NCI-H128 (cell line): ENCODE measurements around the gene CNTNAP4.

Experiments
- DNase-seq: peaks from one replicate; lab custom pipeline; 2025; ENCODE audit not compliant: unreplicated experiment; lab: John Stamatoyannopoulos, UW

CNTNAP4 gene

DNA sequence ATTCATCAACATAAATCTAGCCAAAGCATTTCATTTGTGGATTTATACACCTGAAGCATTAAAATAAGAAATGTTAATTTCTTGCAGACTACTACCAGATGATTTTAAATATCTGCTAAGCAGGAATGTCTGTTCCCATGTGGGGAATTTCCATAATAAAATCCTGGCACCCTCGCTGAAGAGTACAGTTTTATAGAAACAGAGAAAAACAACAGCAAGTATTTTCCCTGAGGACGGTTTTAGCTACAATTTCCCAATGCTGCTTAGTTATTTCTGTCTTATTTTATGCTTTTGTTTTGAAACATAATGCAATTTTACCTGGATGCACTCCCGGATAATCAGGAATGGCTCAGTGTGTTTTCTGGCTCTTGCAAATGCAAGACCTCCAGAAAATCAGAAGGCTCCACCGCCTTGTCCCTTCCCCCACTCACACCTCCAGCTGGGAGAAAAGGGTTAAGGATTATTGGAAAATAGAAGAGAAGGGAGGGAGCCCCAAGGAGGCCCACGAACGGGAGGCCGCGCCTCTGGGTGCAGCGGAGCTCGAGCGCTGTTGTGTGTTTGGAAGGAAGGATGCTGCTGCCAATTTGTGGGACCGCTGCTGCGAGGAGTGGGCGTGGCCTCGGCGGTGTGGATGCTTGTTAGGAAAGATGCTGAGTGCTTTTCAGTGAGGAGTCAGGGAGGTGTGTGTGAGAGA lies at the start of gene CNTNAP4:
TSS of gene CNTNAP4 (plus strand) at position 657 of the 694 bp plus-strand sequence. CDS start 262 bp downstream, outside the sequence.
- no peak for DNase-seq

- no peak for DNase-seq
Observed at GRCh38 chr16:76228546-76229146, 48.6 kb upstream of the CNTNAP4 start.

DNA sequence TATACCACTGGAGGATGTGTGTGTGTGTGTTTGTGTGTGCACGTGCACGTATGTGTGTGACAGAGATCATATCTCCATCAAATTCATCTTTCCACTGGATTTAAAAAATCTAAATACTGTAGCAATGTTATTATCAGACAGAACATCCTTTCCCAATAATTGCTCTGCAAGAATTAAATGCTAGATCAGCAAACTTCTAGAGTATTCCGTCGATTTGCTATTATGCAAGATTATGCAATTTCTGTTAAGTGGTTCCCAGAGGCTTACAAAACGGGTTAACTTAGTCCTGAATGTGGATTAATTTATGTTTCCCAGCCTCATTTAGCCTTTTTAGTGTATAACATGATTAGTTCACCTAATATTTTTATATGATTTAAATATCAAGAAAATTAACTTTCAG lies 44.5 kb upstream of the CNTNAP4 start:
- DNase-seq = no peak

- no peak for DNase-seq
Observed at GRCh38 chr16:76235025-76235424, 42.2 kb upstream of the CNTNAP4 start.

- no peak for DNase-seq
Observed at GRCh38 chr16:76235426-76235825, 41.8 kb upstream of the CNTNAP4 start.

- no peak for DNase-seq
Observed at GRCh38 chr16:76237471-76237870, 39.7 kb upstream of the CNTNAP4 start.

- DNase-seq = no peak
Observed at GRCh38 chr16:76241755-76242154, 35.4 kb upstream of the CNTNAP4 start.

DNA sequence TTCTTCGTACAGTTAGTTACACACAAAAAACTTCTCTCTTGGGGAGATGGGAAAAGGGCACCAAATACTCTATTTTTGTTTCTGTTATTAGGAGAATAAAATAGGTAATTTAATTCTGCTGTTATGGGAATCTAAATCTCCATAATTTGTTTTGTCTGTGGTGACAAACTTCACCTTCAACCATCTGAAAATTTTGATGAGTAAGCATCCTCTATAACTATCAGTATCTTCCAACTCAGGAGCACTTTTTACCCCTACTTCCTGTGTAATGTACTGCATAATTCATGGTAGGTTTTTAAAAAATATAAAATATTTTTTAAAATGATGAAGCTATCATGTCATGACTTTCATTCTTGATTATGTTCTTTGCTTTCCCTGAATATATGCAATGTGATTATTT lies 33.6 kb upstream of the CNTNAP4 start:
- no peak for DNase-seq

DNA sequence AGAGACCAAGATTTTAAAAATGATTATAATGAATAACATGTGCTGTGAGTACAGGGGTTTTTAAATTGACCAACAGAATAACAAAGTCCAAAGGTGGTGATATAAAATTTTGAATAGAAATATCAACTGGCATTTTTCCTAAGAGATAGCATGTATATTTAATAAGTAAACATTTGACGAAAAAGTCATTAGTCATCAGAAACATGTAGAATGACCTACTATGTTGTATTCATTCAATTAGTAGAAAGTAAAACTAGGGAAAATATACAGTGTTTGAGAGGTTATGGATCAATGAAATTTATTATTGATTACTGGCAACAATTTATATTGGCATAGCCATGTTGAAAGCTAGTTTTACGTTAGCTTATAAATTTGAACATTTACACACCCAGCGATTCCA lies 30.6 kb upstream of the CNTNAP4 start:
- DNase-seq = no peak

- no peak for DNase-seq
Observed at GRCh38 chr16:76265434-76266045, 11.7 kb upstream of the CNTNAP4 start.

DNA sequence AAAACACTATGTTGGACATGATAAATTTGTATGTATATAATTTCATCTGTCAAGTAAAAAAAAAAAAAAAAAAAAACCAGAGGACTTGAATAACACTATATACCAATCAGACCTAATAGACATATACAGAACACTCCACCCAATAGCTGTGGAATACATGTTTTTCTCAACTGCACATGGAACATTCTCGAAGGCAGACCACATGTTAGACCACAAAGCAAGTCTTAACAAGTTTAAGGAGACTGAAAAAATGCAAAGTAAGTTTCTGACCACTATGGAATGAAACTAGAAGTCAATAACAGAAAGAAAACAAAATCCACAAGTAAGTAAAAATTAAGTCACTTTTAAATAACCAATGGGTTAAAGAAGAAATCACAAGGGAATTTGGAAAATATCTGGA lies 8.4 kb upstream of the CNTNAP4 start:
- DNase-seq = no peak

- no peak for DNase-seq
Observed at GRCh38 chr16:76277460-76278030, 344 bp downstream of the CNTNAP4 start.

GRCh38 chr16:76278086-76278485 lies 885 bp downstream of the CNTNAP4 start:
- DNase-seq = no peak

DNA sequence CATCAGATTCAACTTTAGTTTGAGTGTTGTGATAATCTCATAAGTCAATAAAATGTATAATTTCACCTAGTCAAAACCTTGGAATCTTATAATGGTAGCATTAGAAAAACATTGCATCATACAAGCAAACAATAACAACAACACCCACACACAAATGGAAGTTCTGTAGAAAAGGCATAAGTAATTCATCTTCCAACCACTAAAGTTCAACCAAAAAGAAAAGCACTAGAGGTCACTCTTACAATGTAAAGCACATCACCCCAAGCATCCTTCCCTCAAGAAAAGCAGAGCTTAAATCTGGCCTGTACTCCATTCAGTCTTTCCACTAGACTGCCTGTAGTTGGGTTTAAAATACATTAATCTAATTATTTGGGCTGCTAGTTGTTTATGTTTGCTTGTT lies 1.8 kb downstream of the CNTNAP4 start:
- no peak for DNase-seq

- no peak for DNase-seq
Observed at GRCh38 chr16:76280421-76281215, 3.4 kb downstream of the CNTNAP4 start.

DNA sequence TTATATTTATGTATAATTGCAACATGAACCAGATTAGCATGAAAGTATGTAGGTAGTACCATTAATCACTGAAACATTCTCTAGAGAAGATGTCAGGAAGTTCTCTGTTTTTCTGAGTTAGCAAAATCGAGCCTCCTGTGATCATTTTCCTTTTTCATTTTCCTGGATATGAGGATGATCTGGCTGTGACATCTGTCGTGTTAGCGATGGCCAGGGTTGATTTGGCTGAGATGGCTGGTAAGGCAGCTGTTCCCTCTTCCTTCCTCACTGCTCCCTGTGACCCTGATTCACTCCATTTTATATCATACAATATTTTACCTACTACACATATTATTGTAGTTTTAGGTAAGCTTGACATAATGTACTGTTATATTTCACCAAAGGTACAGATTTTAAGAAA lies 10.3 kb downstream of the CNTNAP4 start:
- no peak for DNase-seq

- no peak for DNase-seq
Observed at GRCh38 chr16:76292218-76292617, 15.0 kb downstream of the CNTNAP4 start.

DNA sequence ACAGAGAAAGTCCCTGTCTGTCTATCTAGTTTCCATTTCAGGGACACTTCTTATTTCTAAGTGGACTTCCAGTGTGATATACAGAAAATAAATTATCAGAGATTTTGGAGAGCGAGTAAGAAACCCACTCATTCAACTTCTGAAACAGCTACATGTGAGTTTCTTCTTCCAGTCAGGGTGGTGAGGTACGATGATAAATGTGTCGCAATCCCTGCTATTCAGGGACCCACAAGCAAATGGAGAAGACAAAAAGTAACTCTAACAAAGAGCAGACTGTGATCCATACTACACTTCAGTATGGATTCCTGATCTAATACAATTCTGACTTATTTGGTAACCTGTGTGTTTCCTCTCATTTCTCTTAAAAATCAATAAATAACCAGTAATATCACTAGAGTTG lies 16.8 kb downstream of the CNTNAP4 start:
- DNase-seq = no peak

GRCh38 chr16:76294396-76295214 lies 17.4 kb downstream of the CNTNAP4 start:
- DNase-seq = no peak

- no peak for DNase-seq
Observed at GRCh38 chr16:76297941-76298340, 20.7 kb downstream of the CNTNAP4 start.
